Aorta (tissue), 5 donors: ENCODE data around the gene PRRC2B. TPM values are rescaled to one million over a fixed set of nuclear protein-coding genes. Genes with fewer than 3 reads are reported as not detected.

ENCODE experiments used
- ATAC-seq: fragments of 200-7000 bp; cut with Tn5 transposase; one replicate; pipeline ENCODE4 v1.9.1; 2022; ENCODE audit warnings: moderate library complexity; ENCODE audit not compliant: low FRiP score
- DNase-seq, 2 donors: peaks; one replicate each; pipeline ENCODE4 v3.0.0-alpha.2; 2020
- H3K27ac ChIP-seq, 2 donors: one replicate each; pipeline ENCODE4 v1.5.1; 2013; ENCODE audit warnings: low read length in 2 of 2, mild to moderate bottlenecking in 2 of 2, moderate library complexity in 2 of 2, control low read depth in 1 of 2, inconsistent platforms in 1 of 2, low read depth in 1 of 2
- H3K27me3 ChIP-seq, 2 donors: one replicate each; pipeline ENCODE4 v1.6.1; 2013; ENCODE audit warnings: control low read depth in 1 of 2, low read length in 1 of 2, mild to moderate bottlenecking in 1 of 2, moderate library complexity in 1 of 2; ENCODE audit not compliant: insufficient read depth in 2 of 2, control insufficient read depth in 1 of 2
- H3K36me3 ChIP-seq, 2 donors: one replicate each; pipeline ENCODE4 v1.6.1; 2013; ENCODE audit warnings: control low read depth in 1 of 2, low read length in 1 of 2, mild to moderate bottlenecking in 1 of 2; ENCODE audit not compliant: insufficient read depth in 2 of 2, control insufficient read depth in 1 of 2
- H3K4me1 ChIP-seq, 2 donors: one replicate each; pipeline ENCODE4 v1.6.1; 2013; ENCODE audit warnings: low read length in 2 of 2, control low read depth in 1 of 2, mild to moderate bottlenecking in 1 of 2, moderate library complexity in 1 of 2; ENCODE audit not compliant: insufficient read depth in 2 of 2, control insufficient read depth in 1 of 2
- H3K4me3 ChIP-seq, 2 donors: one replicate each; pipeline ENCODE4 v1.5.1; 2013; ENCODE audit warnings: low read length in 2 of 2, control low read depth in 1 of 2, mild to moderate bottlenecking in 1 of 2
- H3K9me3 ChIP-seq: one replicate; pipeline ENCODE4 v1.6.1; 2013; ENCODE audit warnings: mild to moderate bottlenecking, low read length; ENCODE audit not compliant: control insufficient read depth
- WGBS, 2 donors: extraction: QIAGEN DNeasy Blood & Tissue Kit; methylation state at CpG; one replicate each; pipeline ENCODE4 v1.1.7; 2013; 5-methylcytosine and 5-hydroxymethylcytosine counted together
- intact Hi-C, 2 donors: fragments of 100-400 bp; cut with DNase I; formaldehyde crosslinking; loops; one replicate each; pipeline versions ENCODE4 v1.14.2 to v1.15.0; 2022
- polyA plus RNA-seq, 2 donors: library from polyadenylated mRNA; stranded (reverse); fragments of 200-250 nt; gene quantifications; one replicate each; pipeline ENCODE4 v1.2.3, GENCODE V29; 2013
- total RNA-seq, 2 donors: library from RNA; stranded (reverse); fragmentation: NEBNext Ultra II Directional; extraction: Animal tissue kit (Norgen Biotek cat#: 25700); gene quantifications; one replicate each; pipeline ENCODE4 v1.2.1, GENCODE V29; 2021
- donor health status: healthy with polysubstance abuse.
- donor health status: Bipolar disorder and iron deficiency.
- donor health status: DM: no; HTN: no; CAD: no.
- donor health status: DM: no; HTN: no; CAD: no.
- donor health status: DM: yes; HTN: yes; CAD: no.

PRRC2B gene
- total and polyA plus RNA-seq, 4 donors, result 23.9 to 263 (median 125) TPM

- 75 to 77% methylated on average over 29 of the region's 29 CpGs for WGBS, 2 donors
- no peaks in the 10 kb centered on the region for H3K27me3 ChIP-seq
- DNase-seq, result no peak
- H3K4me3 ChIP-seq, result no peak overlapping the region
- intact Hi-C loops, result no loop called here
- no peak overlapping the region for H3K27ac ChIP-seq
- no peak for ATAC-seq
- H3K36me3 ChIP-seq, result peaks cover 0 to 12% of the 10 kb centered on the region in 2 donors
- no peaks in the 10 kb centered on the region for H3K9me3 ChIP-seq
- no peaks in the 10 kb centered on the region for H3K4me1 ChIP-seq
These were observed 129.9 kb downstream of the PRRC2B start for GRCh38 chr9:131523451-131524435.

GRCh38 chr9:131524665-131525315 is 130.9 kb downstream of the PRRC2B start:
- intact Hi-C loops, result no loop called here
- no peak for DNase-seq
- H3K27me3 ChIP-seq, result no peaks in the 10 kb centered on the region
- H3K4me3 ChIP-seq, result no peak overlapping the region
- H3K27ac ChIP-seq, result no peak overlapping the region
- WGBS, 2 donors, result 83 to 84% methylated on average over 23 of the region's 23 CpGs
- H3K9me3 ChIP-seq, result no peaks in the 10 kb centered on the region
- peaks cover 0 to 6% of the 10 kb centered on the region in 2 donors for H3K36me3 ChIP-seq
- no peaks in the 10 kb centered on the region for H3K4me1 ChIP-seq
- no peak for ATAC-seq

GRCh38 chr9:131525643-131526565 is 132.0 kb downstream of the PRRC2B start:
- no peak overlapping the region for H3K27ac ChIP-seq
- H3K9me3 ChIP-seq, result no peaks in the 10 kb centered on the region
- no peaks in the 10 kb centered on the region for H3K27me3 ChIP-seq
- no peaks in the 10 kb centered on the region for H3K4me1 ChIP-seq
- intact Hi-C loops, result no loop called here
- H3K36me3 ChIP-seq, result peaks cover 0 to 4% of the 10 kb centered on the region in 2 donors
- ATAC-seq (no peak), DNase-seq (no peak)
- no peak overlapping the region for H3K4me3 ChIP-seq
- 83 to 89% methylated on average over 19 of the region's 19 CpGs for WGBS, 2 donors

GRCh38 chr9:131528186-131528585 is 134.3 kb downstream of the PRRC2B start:
- Histone ChIP-seq H3K27ac (no peak overlapping the region), H3K4me1 (no peaks in the 10 kb centered on the region), H3K9me3 (no peaks in the 10 kb centered on the region), H3K27me3 (no peaks in the 10 kb centered on the region), H3K4me3 (no peak overlapping the region), H3K36me3 (peaks cover 0 to 4% of the 10 kb centered on the region in 2 donors)
- intact Hi-C loops, result no loop called here
- no peak for DNase-seq
- 90 to 94% methylated on average over 7 of the region's 7 CpGs for WGBS, 2 donors
- ATAC-seq, result no peak

- intact Hi-C loops, result no loop called here
- ATAC-seq, result no peak
- H3K27me3 ChIP-seq, result no peaks in the 10 kb centered on the region
- peaks cover 0 to 4% of the 10 kb centered on the region in 2 donors for H3K36me3 ChIP-seq
- 95% methylated on average over 35 of the region's 35 CpGs for WGBS, 2 donors
- H3K4me1 ChIP-seq, result no peaks in the 10 kb centered on the region
- no peak overlapping the region for H3K4me3 ChIP-seq
- DNase-seq, result no peak
- H3K9me3 ChIP-seq, result no peaks in the 10 kb centered on the region
- H3K27ac ChIP-seq, result no peak overlapping the region
These were observed 135.1 kb downstream of the PRRC2B start for GRCh38 chr9:131528886-131529505.

GRCh38 chr9:131529597-131530545 is 136.0 kb downstream of the PRRC2B start:
- Histone ChIP-seq H3K4me1 (no peaks in the 10 kb centered on the region), H3K27ac (no peak overlapping the region), H3K27me3 (no peaks in the 10 kb centered on the region), H3K36me3 (peaks cover 0 to 4% of the 10 kb centered on the region in 2 donors), H3K4me3 (peak overlapping the region in 1 of 2 donors; percentile 80), H3K9me3 (no peaks in the 10 kb centered on the region)
- 57 to 60% methylated on average over 24 of the region's 24 CpGs for WGBS, 2 donors
- intact Hi-C loops, result no loop called here
- DNase-seq (no peak), ATAC-seq (no peak)

- intact Hi-C loops, result no loop called here
- Histone ChIP-seq H3K4me3 (peak overlapping the region; percentile 80 to 98), H3K27me3 (no peaks in the 10 kb centered on the region), H3K27ac (no peak overlapping the region), H3K9me3 (no peaks in the 10 kb centered on the region), H3K4me1 (no peaks in the 10 kb centered on the region), H3K36me3 (peaks cover 0 to 2% of the 10 kb centered on the region in 2 donors)
- 2 to 3% methylated on average over 18 to 29 of the region's 29 CpGs for WGBS, 2 donors
- DNase-seq (peak in 1 of 2 donors; percentile 67), ATAC-seq (no peak)
These were observed 136.6 kb downstream of the PRRC2B start for GRCh38 chr9:131530546-131530919.
